Suprapubic skin (tissue), 3 donors: ENCODE measurements around the gene EPGN.

Source experiments
- CTCF ChIP-seq, 2 donors: fragments of 200-600 bp in 1 of 2; fragments of 450-650 bp in 1 of 2; sonication (generic) in 1 of 2; IDR thresholded peaks; one replicate each; pipeline ENCODE4 v1.5.1; 2016 to 2019; ENCODE audit warnings: antibody characterized with exemption in 2 of 2, mild to moderate bottlenecking in 1 of 2, moderate library complexity in 1 of 2
- EP300 ChIP-seq: sonication (generic); formaldehyde crosslinking; IDR thresholded peaks from one replicate; pipeline ENCODE4 v1.6.1; 2017; ENCODE audit warnings: antibody characterized with exemption
- POLR2A ChIP-seq, 2 donors: fragments of 450-650 bp; IDR thresholded peaks; one replicate each; pipeline ENCODE4 v1.6.1; 2017; ENCODE audit warnings: antibody characterized with exemption in 2 of 2, mild to moderate bottlenecking in 2 of 2, moderate library complexity in 2 of 2

- no peak for TF ChIP-seq CTCF (IDR thresholded peaks at IDR 0.05)
- no peak for TF ChIP-seq POLR2A (IDR thresholded peaks at IDR 0.05)
- no peak for TF ChIP-seq EP300
Measured at GRCh38 chr4:74338792-74339333, 30.6 kb downstream of the EPGN start.
